Esophagus muscularis mucosa (tissue), 4 donors: Measurements from ENCODE around the gene EXOC3L1. TPM values are rescaled to one million over a fixed set of nuclear protein-coding genes. Genes with fewer than 3 reads are reported as not detected.

ENCODE experiments used
- DNase-seq: peaks from one replicate; pipeline ENCODE4 v3.0.0-alpha.2; 2017; ENCODE audit errors: extremely low spot score
- H3K27ac ChIP-seq, 4 donors: fragments of 200-600 bp; sonication (generic); replicated peaks in 1 of 4; 1 replicate in 3 of 4; 2 replicates in 1 of 4; pipeline ENCODE4 v1.5.1; 2016 to 2019; ENCODE audit warnings: mild to moderate bottlenecking in 1 of 4
- H3K27me3 ChIP-seq, 4 donors: fragments of 200-600 bp; sonication (generic); one replicate each; pipeline versions ENCODE4 v1.5.1 to v1.6.0; 2016 to 2019
- H3K36me3 ChIP-seq, 4 donors: fragments of 200-600 bp; sonication (generic); one replicate each; pipeline ENCODE4 v1.5.1; 2016 to 2019
- H3K4me1 ChIP-seq, 4 donors: fragments of 200-600 bp; sonication (generic); one replicate each; pipeline ENCODE4 v1.5.1; 2016 to 2019
- H3K4me3 ChIP-seq, 4 donors: fragments of 200-600 bp; sonication (generic); 1 replicate in 2 of 4; 2 replicates in 2 of 4; pipeline ENCODE4 v1.5.1; 2016 to 2019; ENCODE audit warnings: mild to moderate bottlenecking in 4 of 4, moderate library complexity in 1 of 4
- H3K9me3 ChIP-seq, 4 donors: fragments of 200-600 bp; sonication (generic); 1 replicate in 3 of 4; 2 replicates in 1 of 4; pipeline ENCODE4 v1.5.1; 2016 to 2019
- CTCF ChIP-seq, 3 experiments: fragments of 200-600 bp in 2 of 3; fragments of 450-650 bp in 1 of 3; sonication (generic) in 2 of 3; IDR thresholded peaks; one replicate each; pipeline ENCODE4 v1.5.1; 2017 to 2019; ENCODE audit warnings: antibody characterized with exemption in 3 of 3, mild to moderate bottlenecking in 2 of 3, moderate library complexity in 1 of 3
- EP300 ChIP-seq: sonication (generic); formaldehyde crosslinking; IDR thresholded peaks from one replicate; pipeline ENCODE4 v1.6.1; 2017; ENCODE audit warnings: antibody characterized with exemption
- POLR2A ChIP-seq: fragments of 450-650 bp; IDR thresholded peaks from one replicate; pipeline ENCODE4 v1.6.1; 2017; ENCODE audit warnings: antibody characterized with exemption, moderate library complexity, mild to moderate bottlenecking, low read depth
- POLR2AphosphoS5 ChIP-seq, 2 donors: sonication (generic); formaldehyde crosslinking; IDR thresholded peaks; one replicate each; pipeline ENCODE4 v1.6.1; 2017; ENCODE audit warnings: antibody characterized with exemption in 2 of 2
- WGBS: methylation state at CpG from one replicate; pipeline ENCODE4 v1.1.5; 2018; 5-methylcytosine and 5-hydroxymethylcytosine counted together
- intact Hi-C: fragments of 100-400 bp; cut with DNase I; formaldehyde crosslinking; loops from one replicate; pipeline ENCODE4 v1.15.1; 2023
- total RNA-seq, 4 donors: library from RNA; depleted of rRNA; stranded (reverse); fragments of >200 nt; gene quantifications; one replicate each; pipeline versions ENCODE4 v1.1.0 to v1.2.1, GENCODE V29; 2016

The EXOC3L1 gene
- total RNA-seq, 4 donors from 2014 or later, result 1.2 to 4.0 (median 2.1) TPM

DNA sequence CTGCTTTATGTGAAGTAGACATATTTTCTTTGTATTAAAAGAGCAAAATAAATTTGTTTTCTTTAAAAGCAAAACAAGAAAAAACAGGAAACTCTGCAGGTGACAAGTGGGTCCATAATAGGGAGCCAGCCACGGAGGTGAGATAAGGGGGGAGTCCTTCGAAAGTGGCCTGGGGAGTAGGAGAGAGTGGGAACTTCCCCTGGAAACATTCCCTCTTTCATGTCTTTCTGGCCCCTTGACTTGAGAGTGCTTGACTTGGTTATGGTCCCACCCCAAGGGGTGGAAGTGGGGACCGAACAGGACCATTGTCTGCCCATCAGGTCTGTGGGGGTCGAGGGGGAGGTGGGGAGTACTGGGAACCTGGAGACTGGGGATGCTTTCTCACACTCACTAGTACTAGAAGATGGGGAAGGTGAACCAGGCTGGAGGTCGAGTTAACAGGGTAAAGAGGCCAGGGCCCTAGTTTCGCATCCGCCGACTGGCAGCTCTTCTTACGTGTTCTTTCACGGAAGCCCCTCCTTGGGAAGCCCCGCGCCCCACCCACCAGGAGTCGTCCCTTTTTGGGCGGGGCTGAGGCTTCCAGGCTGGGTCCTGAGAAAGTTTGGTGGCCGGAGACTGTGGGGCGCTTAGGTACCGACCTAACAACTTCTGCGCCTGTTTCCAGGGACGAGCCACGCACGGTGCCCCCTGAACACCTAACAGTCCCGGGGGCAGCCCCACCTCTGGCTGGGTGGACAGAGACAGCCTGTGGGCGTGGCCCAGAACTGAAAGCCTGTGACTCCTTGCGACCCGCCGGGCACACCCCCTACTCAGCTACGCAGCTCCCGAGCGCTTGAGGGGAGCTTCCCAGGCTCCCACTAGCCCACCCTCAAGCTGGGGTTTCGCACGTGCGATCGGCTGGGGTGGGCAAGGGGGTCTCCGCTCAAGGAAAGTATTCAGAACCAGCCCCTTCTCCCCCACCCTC, 31.0 kb downstream of the EXOC3L1 start:
- intact Hi-C loops, result loop anchor here (2.0 to 5.0 kb wide), 3 partner anchors 26 to 262 kb away; no protein-coding TSS in a partner anchor
- peak overlapping the region; percentile 76 to 91 (median 81) for H3K27ac ChIP-seq
- TF ChIP-seq EP300, result no peak
- no peak for TF ChIP-seq POLR2A
- no peak for TF ChIP-seq POLR2AphosphoS5 (IDR thresholded peaks at IDR 0.05)
- TF ChIP-seq CTCF (IDR thresholded peaks at IDR 0.05), result no peak
- peaks cover 59 to 69% (median 64%) of the 10 kb centered on the region in 4 donors for H3K4me1 ChIP-seq
- peak overlapping the region; percentile 79 to 95 (median 94) for H3K4me3 ChIP-seq
- WGBS, result 13% methylated on average over 20 of the region's 34 CpGs
- H3K27me3 ChIP-seq, result peaks cover 0 to 16% (median 2%) of the 10 kb centered on the region in 4 donors
- H3K9me3 ChIP-seq, result no peaks in the 10 kb centered on the region
- no peaks in the 10 kb centered on the region for H3K36me3 ChIP-seq
- DNase-seq, result no peak

GRCh38 chr16:67157892-67158635, 31.9 kb downstream of the EXOC3L1 start:
- no peak for DNase-seq
- peaks cover 0 to 7% (median under 1%) of the 10 kb centered on the region in 4 donors for H3K27me3 ChIP-seq
- 83% methylated on average over 7 of the region's 7 CpGs for WGBS
- peaks cover 51 to 61% (median 55%) of the 10 kb centered on the region in 4 donors for H3K4me1 ChIP-seq
- no peak for TF ChIP-seq EP300
- no peak for TF ChIP-seq POLR2AphosphoS5 (IDR thresholded peaks at IDR 0.05)
- no peak for TF ChIP-seq CTCF (IDR thresholded peaks at IDR 0.05)
- TF ChIP-seq POLR2A, result no peak
- H3K27ac ChIP-seq, result no peak overlapping the region
- H3K4me3 ChIP-seq, result no peak overlapping the region
- intact Hi-C loops, result loop anchor here (2.0 to 5.0 kb wide), 3 partner anchors 27 to 261 kb away; no protein-coding TSS in a partner anchor
- H3K9me3 ChIP-seq, result no peaks in the 10 kb centered on the region
- H3K36me3 ChIP-seq, result no peaks in the 10 kb centered on the region

- no peak overlapping the region for H3K4me3 ChIP-seq
- DNase-seq, result no peak
- no peak overlapping the region for H3K27ac ChIP-seq
- TF ChIP-seq POLR2AphosphoS5 (IDR thresholded peaks at IDR 0.05), result no peak
- TF ChIP-seq CTCF (IDR thresholded peaks at IDR 0.05), result no peak
- TF ChIP-seq POLR2A, result no peak
- no peak for TF ChIP-seq EP300
- H3K9me3 ChIP-seq, result no peaks in the 10 kb centered on the region
- H3K4me1 ChIP-seq, result peaks cover 42 to 52% (median 47%) of the 10 kb centered on the region in 4 donors
- intact Hi-C loops, result loop anchor here (5.0 kb wide), 2 partner anchors 140 to 260 kb away; no protein-coding TSS in a partner anchor
- no peaks in the 10 kb centered on the region for H3K36me3 ChIP-seq
- no peaks in the 10 kb centered on the region for H3K27me3 ChIP-seq
- 66% methylated on average over 7 of the region's 7 CpGs for WGBS
These were observed 32.7 kb downstream of the EXOC3L1 start for GRCh38 chr16:67157106-67157748.

DNA sequence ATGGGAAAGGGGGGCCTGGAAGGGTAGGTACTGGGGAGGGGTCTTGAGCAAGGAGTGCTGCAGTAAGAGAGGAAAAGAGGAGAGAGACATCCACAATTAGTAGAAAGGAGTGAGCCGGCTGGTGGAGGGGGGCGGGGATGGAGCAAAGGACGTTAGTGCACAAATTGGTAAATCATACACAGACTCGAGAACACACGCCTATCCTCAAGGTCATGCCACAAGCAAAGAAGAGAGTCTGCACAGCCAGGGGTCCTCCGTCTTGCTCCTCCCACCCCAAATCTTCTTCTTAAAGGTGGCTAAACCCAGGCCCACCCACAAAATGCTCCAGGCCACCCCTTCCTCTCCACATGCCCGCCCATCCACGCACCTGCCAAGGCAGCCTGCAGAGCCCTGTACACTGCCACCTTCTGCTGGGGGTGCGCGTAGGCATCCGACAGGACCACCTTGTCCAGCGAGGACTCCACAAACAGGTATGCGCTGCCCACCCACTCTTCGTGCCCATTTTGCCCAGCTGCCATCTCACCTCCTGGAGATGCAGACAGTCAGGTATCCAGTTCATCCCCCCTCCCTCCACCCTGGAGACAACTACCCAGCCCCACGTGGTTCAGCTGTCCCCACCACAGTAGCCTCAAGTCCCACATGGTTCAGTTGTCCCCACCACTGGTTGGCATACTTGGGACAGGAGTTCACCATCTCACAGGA, 33.6 kb downstream of the EXOC3L1 start:
- no peak overlapping the region for H3K27ac ChIP-seq
- no peaks in the 10 kb centered on the region for H3K27me3 ChIP-seq
- no peaks in the 10 kb centered on the region for H3K9me3 ChIP-seq
- 74% methylated on average over 15 of the region's 15 CpGs for WGBS
- H3K4me3 ChIP-seq, result no peak overlapping the region
- no peak for DNase-seq
- peaks cover 34 to 47% (median 43%) of the 10 kb centered on the region in 4 donors for H3K4me1 ChIP-seq
- no peaks in the 10 kb centered on the region for H3K36me3 ChIP-seq
- TF ChIP-seq EP300, result no peak
- no peak for TF ChIP-seq CTCF (IDR thresholded peaks at IDR 0.05)
- no peak for TF ChIP-seq POLR2A
- no peak for TF ChIP-seq POLR2AphosphoS5 (IDR thresholded peaks at IDR 0.05)
- intact Hi-C loops, result loop anchor here (1.0 to 5.0 kb wide), 3 partner anchors 139 to 259 kb away; no protein-coding TSS in a partner anchor
